Measurements from ENCODE around the gene MAMDC4.
"Not testable (repeated sequence)": the region's sequence is repeated elsewhere in the genome, so short reads cannot be mapped to it uniquely, and the experiment has no call there.

The MAMDC4 gene

DNA sequence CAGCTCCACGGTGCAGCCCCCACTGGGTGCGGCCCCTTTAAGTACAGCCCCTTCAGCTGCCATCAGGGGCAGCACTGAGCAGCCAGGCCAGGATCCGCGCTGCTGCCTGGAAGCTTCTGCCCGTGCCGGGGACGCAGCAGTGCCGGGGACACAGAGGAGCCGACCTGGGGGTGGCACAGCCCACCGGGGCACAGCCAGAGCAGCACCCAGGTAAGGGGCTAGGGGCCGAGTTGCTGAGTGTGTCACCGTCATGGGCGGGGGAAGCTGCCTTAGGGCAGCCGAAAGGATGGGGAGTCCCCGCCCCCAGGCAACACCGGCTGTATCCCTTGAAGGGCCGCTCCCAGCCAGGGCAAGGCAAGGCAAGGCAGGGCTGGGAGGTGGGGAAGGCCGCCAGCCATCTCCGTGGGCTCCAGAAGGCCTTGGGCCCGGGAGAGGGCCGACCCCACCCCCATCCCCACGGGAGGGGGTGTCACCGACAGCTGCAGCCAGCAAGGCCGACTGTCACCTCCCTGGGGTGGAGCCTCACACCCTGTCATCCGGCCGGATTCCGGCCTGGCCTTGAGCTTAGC is 9.7 kb upstream of the MAMDC4 start, which contains the start of gene AJM1:
Gene AJM1, plus strand, starts transcription at position 99 of the 569 bp plus-strand sequence. CDS start 1,937 bp downstream, outside the sequence.
- H3K27me3 ChIP-seq (replicated peaks; ENCODE audit: control insufficient read depth, insufficient read depth, low read length); H3K36me3 ChIP-seq (ENCODE audit: control insufficient read depth, insufficient read depth, low read length): not testable (repeated sequence)
- peak within 1 kb of the TSS; percentile 64 for H3K4me3 ChIP-seq (replicated peaks; ENCODE audit: low read depth, low read length)
- TF ChIP-seq, protein P1, sequence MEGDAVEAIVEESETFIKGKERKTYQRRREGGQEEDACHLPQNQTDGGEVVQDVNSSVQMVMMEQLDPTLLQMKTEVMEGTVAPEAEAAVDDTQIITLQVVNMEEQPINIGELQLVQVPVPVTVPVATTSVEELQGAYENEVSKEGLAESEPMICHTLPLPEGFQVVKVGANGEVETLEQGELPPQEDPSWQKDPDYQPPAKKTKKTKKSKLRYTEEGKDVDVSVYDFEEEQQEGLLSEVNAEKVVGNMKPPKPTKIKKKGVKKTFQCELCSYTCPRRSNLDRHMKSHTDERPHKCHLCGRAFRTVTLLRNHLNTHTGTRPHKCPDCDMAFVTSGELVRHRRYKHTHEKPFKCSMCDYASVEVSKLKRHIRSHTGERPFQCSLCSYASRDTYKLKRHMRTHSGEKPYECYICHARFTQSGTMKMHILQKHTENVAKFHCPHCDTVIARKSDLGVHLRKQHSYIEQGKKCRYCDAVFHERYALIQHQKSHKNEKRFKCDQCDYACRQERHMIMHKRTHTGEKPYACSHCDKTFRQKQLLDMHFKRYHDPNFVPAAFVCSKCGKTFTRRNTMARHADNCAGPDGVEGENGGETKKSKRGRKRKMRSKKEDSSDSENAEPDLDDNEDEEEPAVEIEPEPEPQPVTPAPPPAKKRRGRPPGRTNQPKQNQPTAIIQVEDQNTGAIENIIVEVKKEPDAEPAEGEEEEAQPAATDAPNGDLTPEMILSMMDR (IDR thresholded peaks at IDR 0.05; ENCODE audit: insufficient read depth, low read length, poor library complexity, severe bottlenecking): peak; percentile 95
- DNase-seq (ENCODE audit: extremely low read depth, insufficient read length): peak; percentile 81

DNA sequence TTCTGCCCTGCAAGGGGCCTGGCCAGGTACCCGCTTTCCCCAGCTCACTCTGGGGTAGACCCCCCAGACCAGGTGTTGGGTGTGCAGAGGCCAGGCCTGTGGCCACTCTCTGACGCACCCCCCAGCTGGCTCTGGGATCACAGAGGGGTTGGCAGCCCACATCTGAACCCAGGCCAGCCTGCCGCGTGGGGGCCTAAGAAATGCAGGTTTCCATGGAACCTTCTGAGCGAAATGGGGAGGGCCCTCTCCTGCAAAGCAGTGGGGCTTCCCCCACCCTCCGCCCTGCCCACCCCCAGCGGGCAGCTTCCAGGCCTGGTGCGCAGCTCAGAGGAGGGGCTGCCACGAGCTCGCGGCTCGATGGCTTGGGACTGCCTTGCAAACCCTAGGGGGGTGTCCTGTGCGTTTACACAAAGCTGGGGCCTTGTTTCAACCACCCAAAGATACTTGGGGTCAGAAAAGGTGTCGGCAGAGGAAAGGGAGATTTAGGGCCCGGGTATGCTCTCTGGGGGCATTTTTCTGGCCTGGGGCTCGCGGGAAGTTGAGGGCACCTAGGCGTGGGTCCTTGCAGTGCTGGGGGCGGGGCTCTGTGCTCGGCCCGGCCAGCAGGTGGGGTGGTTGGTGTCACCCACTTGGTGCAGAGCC is 8.9 kb upstream of the MAMDC4 start:
- H3K4me3 ChIP-seq (replicated peaks; ENCODE audit: low read depth, low read length): peak overlapping the region; percentile 41; the same call in 1 of the 2 replicates
- not testable (repeated sequence) for H3K36me3 ChIP-seq (ENCODE audit: control insufficient read depth, insufficient read depth, low read length); DNase-seq (ENCODE audit: extremely low read depth, insufficient read length); H3K27me3 ChIP-seq (replicated peaks; ENCODE audit: control insufficient read depth, insufficient read depth, low read length)

DNA sequence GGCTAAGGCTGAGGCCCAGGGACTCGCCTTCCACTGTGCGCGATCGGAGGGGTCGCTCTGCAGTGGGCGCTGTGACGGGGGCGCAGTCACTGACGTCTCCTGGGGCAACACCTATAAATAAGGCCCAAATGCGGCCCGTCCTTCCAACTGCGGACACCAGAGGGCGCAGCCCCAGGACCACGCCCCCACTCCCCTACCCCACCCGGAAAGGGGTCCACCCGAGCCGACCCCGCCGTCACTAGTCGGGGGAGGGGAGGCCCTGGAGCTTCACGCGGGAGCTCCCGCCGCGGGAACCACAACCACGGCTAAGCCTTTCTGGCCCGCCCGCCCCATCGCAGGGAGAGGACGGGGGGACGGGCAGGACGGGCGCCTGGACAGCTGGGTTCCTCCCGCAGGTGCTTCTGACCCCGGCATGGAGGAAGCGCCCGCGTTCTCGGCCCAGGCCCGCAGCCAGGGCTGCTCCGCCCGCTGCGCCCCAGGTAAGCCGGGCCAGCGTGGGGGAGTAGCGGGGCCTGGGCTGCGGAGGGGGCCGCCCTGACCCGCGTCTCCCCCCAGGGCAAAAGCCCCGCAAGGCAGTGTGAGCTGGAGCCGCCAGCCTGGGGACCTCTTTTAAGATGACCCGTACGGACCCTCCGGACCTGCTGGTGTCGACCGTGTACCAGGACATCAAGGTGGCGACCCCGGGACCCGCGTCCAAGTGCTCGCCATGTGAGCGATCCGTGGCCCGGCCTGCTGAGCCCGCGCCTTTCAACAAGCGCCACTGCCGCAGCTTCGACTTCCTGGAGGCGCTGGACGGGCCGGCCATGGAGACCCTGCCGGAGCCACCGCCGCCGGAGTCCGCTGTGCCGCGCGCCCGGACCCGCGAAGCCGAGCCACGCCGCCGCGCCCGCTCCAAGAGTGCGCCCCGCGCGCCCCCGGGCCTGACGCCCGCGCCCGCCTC is 8.1 kb upstream of the MAMDC4 start:
- TF ChIP-seq, protein P1 (IDR thresholded peaks at IDR 0.05; ENCODE audit: insufficient read depth, low read length, poor library complexity, severe bottlenecking): peak; percentile 60
- H3K27me3 ChIP-seq (replicated peaks; ENCODE audit: control insufficient read depth, insufficient read depth, low read length); H3K36me3 ChIP-seq (ENCODE audit: control insufficient read depth, insufficient read depth, low read length); DNase-seq (ENCODE audit: extremely low read depth, insufficient read length); H3K4me3 ChIP-seq (replicated peaks; ENCODE audit: low read depth, low read length): not testable (repeated sequence)

DNA sequence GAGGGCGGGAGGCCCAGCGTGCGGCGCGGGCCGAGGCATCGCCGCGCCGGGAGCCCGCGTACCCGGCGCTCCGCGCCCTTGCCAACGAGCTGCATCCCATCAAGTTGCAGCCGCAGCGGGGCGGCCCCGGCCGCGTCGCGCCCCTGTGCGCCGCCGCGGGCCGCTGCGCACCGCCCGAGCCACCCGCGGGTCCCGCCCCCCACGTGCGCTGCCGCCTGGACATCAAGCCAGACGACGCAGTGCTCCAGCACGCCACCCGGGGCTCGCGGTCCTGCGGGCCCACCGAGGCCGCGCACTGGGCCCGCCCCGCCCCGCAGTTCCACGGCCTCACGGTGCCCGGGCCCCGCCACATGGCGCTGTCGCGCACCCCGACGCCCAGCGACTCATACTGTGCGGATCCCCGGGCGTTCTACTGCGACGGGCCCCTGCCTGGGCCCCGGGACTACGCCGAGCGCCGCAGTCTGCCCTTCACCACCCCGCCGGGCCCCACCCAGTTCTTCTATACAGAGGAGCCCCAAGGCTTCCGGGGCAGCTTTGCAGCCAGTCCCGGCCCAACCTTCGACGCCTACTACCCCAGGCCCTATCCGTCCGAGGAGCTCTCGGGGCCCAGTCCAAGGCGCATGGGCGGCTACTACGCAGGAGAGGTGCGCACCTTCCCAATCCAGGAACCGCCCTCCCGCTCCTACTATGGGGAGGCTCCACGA is 7.2 kb upstream of the MAMDC4 start:
- no peak for DNase-seq (ENCODE audit: extremely low read depth, insufficient read length)
- H3K36me3 ChIP-seq (ENCODE audit: control insufficient read depth, insufficient read depth, low read length): no peaks in the 10 kb centered on the region
- H3K4me3 ChIP-seq (replicated peaks; ENCODE audit: low read depth, low read length): no peak overlapping the region
- TF ChIP-seq, protein P1 (IDR thresholded peaks at IDR 0.05; ENCODE audit: insufficient read depth, low read length, poor library complexity, severe bottlenecking): no peak
- H3K27me3 ChIP-seq (replicated peaks; ENCODE audit: control insufficient read depth, insufficient read depth, low read length): no peaks in the 10 kb centered on the region

DNA sequence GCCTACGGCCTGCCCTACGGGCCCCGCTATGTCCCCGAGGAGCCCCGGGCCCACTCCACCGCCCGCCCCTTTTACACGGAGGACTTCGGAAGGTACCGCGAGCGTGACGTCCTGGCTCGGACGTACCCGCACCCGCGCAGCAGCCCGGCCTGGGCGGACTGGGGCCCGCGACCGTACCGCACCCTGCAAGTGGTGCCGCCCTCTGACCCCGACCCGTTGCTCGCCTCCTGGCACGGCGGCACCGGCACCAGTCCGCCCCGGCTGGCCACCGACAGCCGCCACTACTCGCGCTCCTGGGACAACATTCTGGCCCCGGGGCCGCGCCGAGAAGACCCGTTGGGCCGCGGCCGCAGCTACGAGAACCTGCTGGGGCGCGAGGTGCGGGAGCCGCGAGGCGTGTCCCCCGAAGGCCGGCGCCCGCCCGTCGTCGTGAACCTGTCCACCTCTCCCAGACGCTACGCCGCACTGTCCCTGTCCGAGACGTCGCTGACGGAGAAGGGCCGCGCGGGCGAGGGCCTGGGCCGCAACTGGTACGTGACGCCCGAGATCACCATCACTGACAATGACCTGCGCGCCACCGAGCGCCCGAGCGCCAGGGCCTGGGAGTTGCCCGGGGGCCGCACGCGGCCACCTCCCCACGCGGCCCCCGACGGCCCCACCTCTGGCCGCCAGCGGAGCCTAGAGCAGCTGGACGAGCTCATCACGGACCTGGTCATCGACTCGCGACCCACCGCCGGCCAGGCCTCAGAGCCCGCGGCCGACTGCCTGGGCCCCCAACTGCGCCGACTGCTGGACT is 6.5 kb upstream of the MAMDC4 start:
- Histone ChIP-seq H3K4me3 (replicated peaks; ENCODE audit: low read depth, low read length) (no peak overlapping the region), H3K27me3 (replicated peaks; ENCODE audit: control insufficient read depth, insufficient read depth, low read length) (no peaks in the 10 kb centered on the region), H3K36me3 (ENCODE audit: control insufficient read depth, insufficient read depth, low read length) (peaks cover 7% of the 10 kb centered on the region)
- DNase-seq (ENCODE audit: extremely low read depth, insufficient read length): no peak
- TF ChIP-seq, protein P1 (IDR thresholded peaks at IDR 0.05; ENCODE audit: insufficient read depth, low read length, poor library complexity, severe bottlenecking): no peak

Data from GM06990 (cell line).